NCI-H748 treated with DMSO at 0.1 percent for 48 hours (cell line): ENCODE measurements around the gene SCN2B.

Source experiments
- DNase-seq: peaks from one replicate; lab custom pipeline; 2025; lab: John Stamatoyannopoulos, UW

SCN2B gene

DNA sequence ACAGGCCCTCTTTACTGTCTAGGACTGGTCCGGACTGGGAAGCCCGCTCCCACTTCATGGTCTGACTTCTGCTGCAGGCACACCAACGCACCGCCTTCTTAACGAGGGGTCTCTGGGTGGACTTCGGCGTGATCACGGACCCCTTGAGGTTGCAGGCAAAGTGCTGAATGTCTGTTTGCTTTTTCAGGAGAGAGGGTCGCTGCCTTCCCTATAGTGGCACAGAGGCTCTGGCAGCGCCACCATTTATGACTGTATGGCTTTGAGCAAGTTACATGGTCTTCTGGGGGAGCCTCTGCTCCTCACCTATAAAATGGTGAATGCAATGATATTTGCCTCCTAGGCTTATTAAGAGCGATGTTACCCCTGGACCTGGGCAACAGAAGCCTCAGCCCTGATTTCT lies 22.5 kb downstream of the SCN2B start:
- DNase-seq: no peak

DNA sequence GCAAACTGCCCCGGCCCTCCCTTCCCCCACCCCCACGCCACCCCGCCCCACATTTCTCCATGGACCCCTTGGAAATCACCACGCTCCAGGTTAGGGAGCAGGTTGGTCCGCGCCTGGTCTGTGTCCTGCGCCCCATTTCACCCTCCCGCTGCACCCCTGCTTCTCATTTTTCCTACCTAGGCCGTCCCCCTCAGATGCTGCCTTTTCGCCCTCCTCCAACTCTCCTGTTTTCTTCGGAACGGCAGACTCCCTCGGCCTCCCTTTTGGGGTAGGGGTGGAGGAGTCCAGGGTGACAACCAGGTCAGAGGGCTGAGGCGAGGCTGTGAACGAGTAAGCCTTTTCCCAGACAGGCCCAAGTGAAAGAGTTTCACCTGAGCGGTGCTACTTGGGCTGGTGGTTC lies 22.9 kb downstream of the SCN2B start:
- no peak for DNase-seq

- DNase-seq: peak; percentile 9
Observed at GRCh38 chr11:118152552-118153471, 23.6 kb downstream of the SCN2B start, which contains the start of gene SCN4B. Gene SCN4B, minus strand, starts transcription at chr11:118152823. Its CDS starts 150 bp downstream, at chr11:118152673.

GRCh38 chr11:118152020-118152551 lies 24.4 kb downstream of the SCN2B start:
- DNase-seq: peak; percentile 9

DNA sequence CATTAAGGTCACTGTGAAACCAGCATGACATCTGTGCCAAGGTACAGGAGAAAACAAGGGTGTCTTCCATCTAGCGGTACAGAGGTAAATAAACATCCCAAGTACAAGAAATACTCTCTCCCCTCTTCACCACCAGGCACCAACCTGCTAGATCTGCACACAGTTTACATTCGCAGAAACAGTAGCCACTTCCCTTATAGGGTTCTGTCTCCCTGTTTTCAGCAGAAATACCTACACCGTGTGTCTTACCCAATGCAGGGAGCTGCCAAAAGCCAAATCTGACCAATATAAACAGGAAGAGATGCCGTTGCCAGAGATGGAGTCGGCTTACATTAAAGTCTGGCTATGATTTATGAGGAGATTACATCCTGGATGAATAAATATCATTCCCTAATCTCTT lies 25.0 kb downstream of the SCN2B start:
- no peak for DNase-seq

DNA sequence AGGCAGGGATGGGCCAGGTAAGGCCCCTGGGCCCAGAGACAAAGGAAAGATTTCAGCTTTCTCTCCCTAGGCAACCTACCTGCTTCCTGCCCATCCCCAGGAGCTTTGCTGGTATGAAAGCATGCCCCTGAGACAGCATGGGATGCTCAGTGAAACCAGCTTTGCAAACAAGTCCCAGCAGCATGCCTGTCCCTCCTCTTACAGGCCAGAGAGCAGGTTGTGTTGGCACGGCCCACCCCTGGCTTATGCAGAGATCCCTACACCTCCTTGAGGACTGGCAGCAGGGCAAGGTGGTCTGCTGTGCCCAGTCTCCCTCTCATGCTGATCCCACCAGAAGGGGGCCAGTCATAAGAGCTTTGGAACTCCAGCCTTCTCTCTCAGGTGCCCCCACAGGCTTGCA lies 26.9 kb downstream of the SCN2B start:
- no peak for DNase-seq

GRCh38 chr11:118148856-118149255 lies 27.6 kb downstream of the SCN2B start:
- DNase-seq: no peak

DNA sequence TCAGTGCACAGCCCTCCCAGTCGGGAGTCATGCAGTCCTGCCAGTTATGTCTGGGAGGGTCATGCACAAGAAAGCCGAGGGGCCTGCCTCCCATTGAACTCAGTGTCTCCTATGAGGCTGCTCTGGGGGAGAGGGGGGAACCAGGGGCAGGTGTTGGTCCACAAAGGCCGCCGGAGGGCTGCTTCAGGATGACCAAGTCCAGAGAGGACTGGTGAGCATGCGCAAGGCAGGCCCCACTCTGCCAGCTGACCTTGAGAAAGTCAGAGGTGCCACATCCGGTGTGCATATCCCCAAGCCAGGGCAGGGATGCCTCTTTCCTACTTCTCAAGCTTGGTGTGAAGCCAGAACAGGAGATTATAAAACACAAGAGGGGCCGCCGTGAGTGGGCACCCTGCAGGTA lies 28.2 kb downstream of the SCN2B start:
- no peak for DNase-seq

DNA sequence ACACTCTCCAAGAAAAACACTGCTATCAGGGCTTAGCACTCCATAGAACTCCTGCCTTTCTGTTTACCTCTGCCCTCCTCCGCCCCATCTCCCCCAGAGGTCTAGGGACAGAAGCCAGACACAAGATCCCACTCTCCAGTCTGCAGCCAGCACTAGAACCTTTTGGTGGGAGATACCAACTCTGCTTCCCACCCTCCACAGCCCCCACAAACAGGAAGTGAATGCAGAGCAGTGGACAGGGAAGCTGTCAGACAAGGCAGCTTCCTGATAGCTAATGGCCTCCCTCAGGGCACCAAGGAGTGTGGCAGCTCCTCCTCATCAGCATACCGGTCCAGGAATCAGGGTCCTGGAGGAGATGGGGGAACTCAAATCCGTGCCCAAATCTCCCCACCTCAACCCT lies 28.9 kb downstream of the SCN2B start:
- DNase-seq: no peak

- DNase-seq: no peak
Observed at GRCh38 chr11:118146554-118146953, 29.9 kb downstream of the SCN2B start.

DNA sequence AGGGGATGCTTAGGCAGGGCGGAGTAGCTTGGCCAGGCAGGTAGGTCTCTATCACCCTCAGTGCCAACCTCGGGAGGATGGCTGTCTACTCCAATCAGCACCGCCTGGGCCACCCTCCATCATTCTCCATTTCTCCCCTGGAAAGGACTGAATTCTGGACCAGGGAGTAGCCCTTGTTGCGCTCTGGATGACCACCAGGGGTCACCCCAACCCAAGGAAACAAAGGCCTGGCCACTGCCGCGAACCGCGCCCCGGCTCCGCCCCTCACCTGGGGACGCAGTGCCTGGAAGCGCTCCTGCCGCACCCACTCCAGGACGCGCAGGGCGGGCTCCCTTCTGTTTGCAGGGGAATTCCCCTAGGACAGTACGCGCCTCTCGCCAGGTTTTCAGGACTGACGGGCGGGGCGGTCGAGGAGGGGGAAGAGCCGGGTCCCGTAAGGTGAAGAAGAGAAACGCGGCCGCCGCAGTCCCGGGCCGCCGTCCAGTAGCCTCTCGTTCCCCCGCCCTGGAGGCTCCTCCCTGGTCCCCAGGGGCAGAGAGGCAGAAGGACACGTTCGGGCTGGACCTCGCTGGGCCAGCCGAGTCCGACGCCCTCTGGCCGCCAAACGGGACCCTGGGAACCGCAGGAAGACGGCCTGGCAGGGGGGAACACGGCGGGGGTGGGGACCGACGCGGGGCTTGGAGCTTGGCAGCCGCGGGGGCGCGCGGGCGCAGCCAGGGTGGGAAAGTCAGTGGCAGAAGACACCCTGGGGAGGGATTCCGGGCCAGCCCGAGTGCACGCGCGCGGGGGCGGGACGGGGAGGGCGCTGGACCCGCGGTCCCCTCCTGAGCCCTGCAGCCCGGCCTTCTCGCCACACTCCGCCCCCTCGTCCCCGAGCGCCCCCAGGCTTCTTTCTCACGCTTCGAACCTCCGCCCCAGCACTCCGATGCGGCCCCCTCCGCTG lies 30.9 kb downstream of the SCN2B start:
- peak; percentile 69 for DNase-seq

DNA sequence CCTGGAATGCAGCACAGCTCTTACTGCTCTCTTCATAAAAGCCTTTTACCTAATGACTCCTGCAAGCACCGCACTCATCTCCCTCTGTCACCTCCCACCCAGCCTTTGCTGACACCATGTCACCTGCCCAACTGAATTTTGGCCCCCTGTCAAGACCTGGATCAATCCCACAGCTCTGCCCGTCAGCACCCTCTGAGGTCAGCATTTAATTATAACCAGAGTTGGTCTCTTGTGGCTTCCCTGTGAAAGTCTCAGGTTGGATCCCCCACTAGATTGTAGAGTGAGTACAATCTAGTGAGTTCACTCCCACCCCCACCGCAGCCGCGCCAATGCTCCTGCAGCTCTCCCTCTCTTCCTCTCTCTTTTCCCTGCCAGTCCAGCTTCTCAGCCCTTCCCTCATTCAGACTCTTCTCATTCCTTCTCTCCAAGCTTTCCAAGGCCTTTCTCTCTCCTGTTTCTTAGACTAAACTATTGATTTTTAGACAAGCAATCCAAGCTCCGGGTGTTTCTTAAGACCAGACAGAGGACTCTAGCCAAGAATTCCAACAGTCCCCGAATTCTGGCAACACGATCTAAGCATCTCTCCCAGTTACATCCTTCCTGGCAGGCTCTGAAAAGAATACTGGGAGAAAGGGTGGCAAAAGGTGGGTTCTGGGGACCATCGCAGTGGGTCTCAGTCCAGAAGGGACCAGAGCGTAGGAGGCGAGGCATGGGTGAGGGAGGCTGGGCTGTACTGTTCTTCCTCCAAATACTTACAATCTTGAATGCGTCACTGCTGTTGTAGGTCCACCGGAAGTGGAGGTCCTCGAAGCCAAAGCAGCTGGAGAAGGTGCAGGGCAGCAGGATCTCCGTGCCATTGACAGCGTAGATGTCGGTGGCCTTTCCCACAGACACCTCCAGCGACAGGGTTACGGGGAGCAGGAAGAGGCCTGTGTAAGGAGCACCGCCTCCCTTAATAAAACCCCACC lies 31.9 kb downstream of the SCN2B start:
- no peak for DNase-seq

DNA sequence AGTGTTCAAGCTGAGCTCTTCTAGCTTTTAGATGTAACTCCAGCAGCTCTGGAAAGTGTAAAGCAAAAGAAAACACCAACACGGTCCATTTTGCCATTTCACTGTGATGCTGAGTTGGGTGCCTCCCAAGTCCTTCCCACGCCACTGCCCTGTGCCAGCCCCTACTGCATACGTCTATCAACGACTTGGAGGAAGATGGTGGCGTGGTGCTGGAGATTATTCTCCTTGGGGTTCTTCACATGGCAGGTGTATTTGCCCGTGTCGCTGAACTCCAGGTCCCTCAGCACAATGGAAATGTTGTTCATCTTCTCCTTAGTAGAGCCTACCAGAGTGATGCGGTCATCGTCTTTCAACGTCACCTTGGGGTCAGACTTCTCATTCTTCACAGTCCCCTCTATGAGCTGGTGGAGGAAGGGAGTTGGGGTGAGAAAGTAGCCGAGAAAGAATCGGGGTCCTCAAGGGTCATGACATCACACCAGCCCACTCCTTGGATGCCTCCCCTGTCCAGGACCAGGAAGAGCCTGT lies 32.7 kb downstream of the SCN2B start:
- no peak for DNase-seq

- no peak for DNase-seq
Observed at GRCh38 chr11:118142809-118143208, 33.6 kb downstream of the SCN2B start.

DNA sequence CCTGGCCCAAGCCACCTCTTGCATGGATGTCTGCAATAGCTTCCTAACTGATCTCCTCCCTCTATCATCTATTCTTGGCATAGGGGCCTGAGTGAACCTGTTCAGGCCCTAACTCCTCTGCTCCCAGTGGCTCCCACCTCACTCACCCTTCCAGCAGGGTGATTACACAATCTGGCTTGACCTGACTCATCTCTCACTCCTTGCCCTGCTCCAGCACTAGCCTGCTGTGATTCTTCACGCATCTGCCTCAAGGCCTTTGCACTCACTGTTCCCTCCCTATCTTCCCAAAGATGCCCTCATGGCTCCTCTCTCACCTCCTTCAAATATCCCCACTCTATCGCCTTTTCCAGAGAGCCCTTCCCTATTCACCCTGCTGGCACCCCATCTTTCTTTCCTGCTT lies 34.4 kb downstream of the SCN2B start:
- DNase-seq: no peak

DNA sequence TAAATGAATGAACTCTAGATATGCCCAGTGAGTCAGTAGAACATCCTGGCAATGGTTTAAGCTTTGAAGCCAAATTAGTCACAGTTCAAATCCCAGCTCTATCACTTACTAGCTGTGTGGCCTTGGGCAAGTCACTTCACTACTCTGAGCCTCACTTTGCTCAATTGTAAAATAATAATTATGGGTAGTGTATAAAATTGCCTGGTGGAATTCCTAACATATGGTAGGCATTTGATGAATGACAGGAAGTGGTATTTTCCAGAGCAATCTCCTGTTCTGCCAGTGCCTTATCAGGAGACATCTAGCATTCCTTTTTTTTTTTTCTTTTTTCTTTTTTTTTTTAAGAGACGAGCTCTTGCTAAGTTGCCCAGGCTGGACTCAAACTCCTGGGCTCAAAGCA lies 36.9 kb downstream of the SCN2B start:
- DNase-seq: no peak

DNA sequence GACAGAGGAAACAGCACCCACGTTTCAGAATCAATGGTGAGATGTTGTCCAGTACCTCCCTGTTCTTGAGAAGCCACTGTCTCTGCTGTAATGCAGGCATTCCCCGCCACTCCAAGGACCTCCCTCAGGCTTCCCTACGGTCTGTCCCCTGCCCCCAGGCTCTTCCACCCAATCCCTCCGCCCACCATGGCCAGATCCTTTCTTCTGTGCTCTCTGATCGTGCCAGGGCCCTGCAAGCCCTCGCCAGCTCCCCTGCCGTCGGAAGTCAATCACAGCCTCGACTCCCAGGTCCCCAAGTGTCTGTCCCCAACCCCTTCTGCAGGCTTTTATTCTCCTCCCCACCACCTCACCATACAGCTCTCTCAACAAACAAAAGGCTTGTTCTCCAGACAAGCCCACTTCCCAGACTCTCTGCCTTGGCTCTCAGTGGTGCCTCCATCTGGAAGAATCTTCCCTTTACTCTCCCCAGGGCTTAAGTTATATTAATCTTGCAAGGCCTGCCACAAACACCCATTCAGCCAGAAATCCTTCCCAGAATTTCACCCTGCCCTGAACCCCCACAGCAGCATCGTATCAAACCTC lies 37.5 kb downstream of the SCN2B start:
- DNase-seq: no peak

DNA sequence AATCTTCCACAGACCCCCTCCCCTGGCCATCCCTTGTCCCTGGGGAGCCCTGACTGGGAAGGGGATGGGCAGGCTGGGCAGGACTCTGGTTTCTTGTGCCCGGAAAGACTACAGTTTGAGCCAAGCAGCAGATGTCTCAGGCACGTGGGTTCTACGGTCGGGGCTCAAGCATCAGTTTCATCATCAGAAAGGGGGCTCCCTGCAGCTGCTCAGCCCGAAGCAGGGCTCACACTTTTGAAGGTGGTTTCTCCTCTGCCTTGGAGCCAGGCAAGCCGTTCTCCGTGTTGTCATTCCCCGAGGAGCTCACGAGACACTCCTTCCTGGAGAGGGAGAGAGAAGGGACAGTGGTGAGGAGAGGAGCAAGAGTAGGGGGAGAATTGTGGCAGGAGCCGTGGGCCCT lies 39.6 kb downstream of the SCN2B start:
- DNase-seq: no peak

GRCh38 chr11:118136341-118136740 lies 40.1 kb downstream of the SCN2B start:
- DNase-seq: no peak

GRCh38 chr11:118135796-118136165 lies 40.7 kb downstream of the SCN2B start:
- no peak for DNase-seq
